ENCODE data around the gene GAGE13.
"Not testable (repeated sequence)": the region's sequence is repeated elsewhere in the genome, so short reads cannot be mapped to it uniquely, and the experiment has no call there.

DNA sequence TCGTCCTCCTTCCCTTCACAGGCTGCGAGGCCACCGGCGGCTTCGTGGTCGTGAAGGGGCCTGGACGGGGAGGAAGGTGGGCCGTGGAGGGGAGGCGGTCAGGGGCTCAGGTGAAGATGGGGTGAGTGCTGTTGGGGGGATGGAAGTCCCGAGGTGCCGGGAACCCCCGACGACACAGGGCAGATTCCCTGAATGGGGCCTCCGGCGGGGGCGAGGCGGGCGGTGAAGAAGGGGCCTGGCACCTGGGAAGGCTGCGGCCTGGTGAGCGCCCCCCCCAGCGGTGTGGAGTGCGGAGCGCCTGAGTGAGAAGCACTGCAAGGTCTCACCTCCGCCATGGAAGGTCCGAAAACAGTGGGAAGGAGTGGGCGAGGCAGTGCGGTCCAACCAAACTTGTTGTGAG, 9.1 kb upstream of the GAGE13 start:
- TF ChIP-seq, protein P1, sequence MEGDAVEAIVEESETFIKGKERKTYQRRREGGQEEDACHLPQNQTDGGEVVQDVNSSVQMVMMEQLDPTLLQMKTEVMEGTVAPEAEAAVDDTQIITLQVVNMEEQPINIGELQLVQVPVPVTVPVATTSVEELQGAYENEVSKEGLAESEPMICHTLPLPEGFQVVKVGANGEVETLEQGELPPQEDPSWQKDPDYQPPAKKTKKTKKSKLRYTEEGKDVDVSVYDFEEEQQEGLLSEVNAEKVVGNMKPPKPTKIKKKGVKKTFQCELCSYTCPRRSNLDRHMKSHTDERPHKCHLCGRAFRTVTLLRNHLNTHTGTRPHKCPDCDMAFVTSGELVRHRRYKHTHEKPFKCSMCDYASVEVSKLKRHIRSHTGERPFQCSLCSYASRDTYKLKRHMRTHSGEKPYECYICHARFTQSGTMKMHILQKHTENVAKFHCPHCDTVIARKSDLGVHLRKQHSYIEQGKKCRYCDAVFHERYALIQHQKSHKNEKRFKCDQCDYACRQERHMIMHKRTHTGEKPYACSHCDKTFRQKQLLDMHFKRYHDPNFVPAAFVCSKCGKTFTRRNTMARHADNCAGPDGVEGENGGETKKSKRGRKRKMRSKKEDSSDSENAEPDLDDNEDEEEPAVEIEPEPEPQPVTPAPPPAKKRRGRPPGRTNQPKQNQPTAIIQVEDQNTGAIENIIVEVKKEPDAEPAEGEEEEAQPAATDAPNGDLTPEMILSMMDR (IDR thresholded peaks at IDR 0.05) = not testable (repeated sequence)
- not testable (repeated sequence) for TF ChIP-seq EP300, POLR2A (IDR thresholded peaks at IDR 0.05)

All from tibial nerve (tissue), 4 donors.